Measurements from ENCODE around the gene NR4A3.

The NR4A3 gene

GRCh38 chr9:99813739-99814138 lies 7.9 kb upstream of the NR4A3 start:
- in situ Hi-C loops (cut with HindIII; ENCODE audit: low sequenced_read_pairs) = no loop called here

- in situ Hi-C loops (cut with HindIII; ENCODE audit: low sequenced_read_pairs) = no loop called here
Observed at GRCh38 chr9:99814359-99814758, 7.3 kb upstream of the NR4A3 start.

- in situ Hi-C loops (cut with HindIII; ENCODE audit: low sequenced_read_pairs) = no loop called here
Observed at GRCh38 chr9:99816392-99816791, 5.3 kb upstream of the NR4A3 start.

- in situ Hi-C loops (cut with HindIII; ENCODE audit: low sequenced_read_pairs) = no loop called here
Observed at GRCh38 chr9:99818500-99818899, 3.2 kb upstream of the NR4A3 start.

- in situ Hi-C loops (cut with HindIII; ENCODE audit: low sequenced_read_pairs) = no loop called here
Observed at GRCh38 chr9:99819123-99819855, 2.4 kb upstream of the NR4A3 start.

GRCh38 chr9:99819856-99820684 lies 1.6 kb upstream of the NR4A3 start:
- in situ Hi-C loops (cut with HindIII; ENCODE audit: low sequenced_read_pairs) = no loop called here

GRCh38 chr9:99820685-99821395 lies 845 bp upstream of the NR4A3 start:
- in situ Hi-C loops (cut with HindIII; ENCODE audit: low sequenced_read_pairs) = no loop called here

GRCh38 chr9:99822109-99822805 lies 572 bp downstream of the NR4A3 start:
- in situ Hi-C loops (cut with HindIII; ENCODE audit: low sequenced_read_pairs) = no loop called here

- in situ Hi-C loops (cut with HindIII; ENCODE audit: low sequenced_read_pairs) = no loop called here
Observed at GRCh38 chr9:99822806-99823591, 1.3 kb downstream of the NR4A3 start.

GRCh38 chr9:99823681-99824377 lies 2.1 kb downstream of the NR4A3 start:
- in situ Hi-C loops (cut with HindIII; ENCODE audit: low sequenced_read_pairs) = no loop called here

GRCh38 chr9:99824378-99825171 lies 2.9 kb downstream of the NR4A3 start:
- in situ Hi-C loops (cut with HindIII; ENCODE audit: low sequenced_read_pairs) = no loop called here

- in situ Hi-C loops (cut with HindIII; ENCODE audit: low sequenced_read_pairs) = no loop called here
Observed at GRCh38 chr9:99825172-99826046, 3.7 kb downstream of the NR4A3 start.

GRCh38 chr9:99826579-99826978 lies 4.9 kb downstream of the NR4A3 start:
- in situ Hi-C loops (cut with HindIII; ENCODE audit: low sequenced_read_pairs) = no loop called here

- in situ Hi-C loops (cut with HindIII; ENCODE audit: low sequenced_read_pairs) = no loop called here
Observed at GRCh38 chr9:99827244-99827643, 5.6 kb downstream of the NR4A3 start.

GRCh38 chr9:99828054-99828416 lies 6.3 kb downstream of the NR4A3 start:
- in situ Hi-C loops (cut with HindIII; ENCODE audit: low sequenced_read_pairs) = no loop called here

- in situ Hi-C loops (cut with HindIII; ENCODE audit: low sequenced_read_pairs) = no loop called here
Observed at GRCh38 chr9:99828417-99829176, 6.9 kb downstream of the NR4A3 start.

GRCh38 chr9:99831857-99832557 lies 10.3 kb downstream of the NR4A3 start:
- in situ Hi-C loops (cut with HindIII; ENCODE audit: low sequenced_read_pairs) = no loop called here
